GM12878 (cell line): Measurements from ENCODE around the gene BRIX1. TPM values are rescaled to one million over a fixed set of nuclear protein-coding genes. Genes with fewer than 3 reads are reported as not detected.
A peak's percentile ranks its signal among the peaks of the same experiment; 100 is the strongest.

Experiments used
- ATAC-seq: fragments of 200-7000 bp; cut with Tn5 transposase; 3 replicates; pipeline ENCODE4 v1.9.1; 2020; ENCODE audit warnings: mild to moderate bottlenecking, moderate library complexity
- BruUV-seq: library from RNA; stranded (reverse); fragments of 400-500 nt; replicated peaks from 2 replicates; lab custom pipeline; 2021; lab: Mats Ljungman, UMichigan
- CTCF ChIA-PET: fragments of 300-600 bp; sonication (Branson Sonifier 250); formaldehyde crosslinking; extraction: SDS; loops from one replicate; lab custom pipeline; 2021; ENCODE audit warnings: inconsistent platforms; lab: Yijun Ruan, JAX
- POLR2A ChIA-PET: fragments of 350-600 bp; formaldehyde crosslinking; extraction: SDS; loops from one replicate; lab custom pipeline; 2021; ENCODE audit warnings: inconsistent platforms; lab: Charles Lee
- RAD21 ChIA-PET: fragments of 300-600 bp; sonication (Branson Sonifier 250); formaldehyde crosslinking; loops from one replicate; lab custom pipeline; 2023; ENCODE audit warnings: antibody characterized with exemption; ENCODE audit not compliant: unreplicated experiment; lab: Charles Lee
- SMC1A ChIA-PET: fragments of 300-600 bp; sonication (Branson Sonifier 250); formaldehyde crosslinking; loops from one replicate; lab custom pipeline; 2023; ENCODE audit not compliant: unreplicated experiment, uncharacterized antibody; lab: Charles Lee
- DNase-seq: peaks from one replicate; pipeline ENCODE4 v3.0.0-alpha.2; 2011; ENCODE audit warnings: low read depth, low spot score
- FAIRE-seq: peaks from 3 replicates; lab custom pipeline; 2011; peaks lifted over from hg19 to GRCh38; lab: Jason Lieb, UNC
- H2AFZ ChIP-seq: 2 replicates; pipeline ENCODE4 v1.6.0; 2011; ENCODE audit warnings: low read depth, low read length, control low read depth; ENCODE audit not compliant: control insufficient read depth
- H3K27ac ChIP-seq: 2 replicates; pipeline ENCODE4 v1.5.1; 2011; ENCODE audit warnings: control low read depth; ENCODE audit not compliant: control insufficient read depth, insufficient read depth
- H3K27me3 ChIP-seq, 2 experiments: replicated peaks in 1 of 2; 2 replicates each; pipeline versions ENCODE4 v1.6.0 to v1.6.1; 2011; ENCODE audit warnings: low read length in 1 of 2; ENCODE audit not compliant: control insufficient read depth in 2 of 2, insufficient read depth in 2 of 2
- H3K36me3 ChIP-seq, 2 experiments: 2 replicates each; pipeline ENCODE4 v1.5.1; 2011; ENCODE audit warnings: low read length in 1 of 2; ENCODE audit not compliant: control insufficient read depth in 2 of 2, insufficient read depth in 2 of 2
- H3K4me1 ChIP-seq: 2 replicates; pipeline ENCODE4 v1.6.1; 2011; ENCODE audit warnings: mild to moderate bottlenecking, low read length, moderate library complexity, mixed read lengths; ENCODE audit not compliant: control insufficient read depth, insufficient read depth
- H3K4me2 ChIP-seq: 2 replicates; pipeline ENCODE4 v1.6.0; 2011; ENCODE audit warnings: control low read depth; ENCODE audit not compliant: control insufficient read depth, insufficient read depth
- H3K4me3 ChIP-seq: fragments of 200-600 bp; sonication (generic); 2 replicates; pipeline ENCODE4 v1.5.1; 2016
- H3K79me2 ChIP-seq: 2 replicates; pipeline ENCODE4 v1.6.0; 2011; ENCODE audit warnings: low read length; ENCODE audit not compliant: control insufficient read depth, insufficient read depth
- H3K9ac ChIP-seq: 2 replicates; pipeline ENCODE4 v1.8.0; 2011; ENCODE audit warnings: low read length, control low read depth, mixed read lengths; ENCODE audit not compliant: control insufficient read depth, insufficient read depth
- H3K9me3 ChIP-seq: replicated peaks from 3 replicates; pipeline ENCODE4 v1.5.1; 2011; ENCODE audit warnings: mild to moderate bottlenecking, low read length; ENCODE audit not compliant: control insufficient read depth, insufficient read depth
- H4K20me1 ChIP-seq: 2 replicates; pipeline ENCODE4 v1.6.0; 2011; ENCODE audit not compliant: control insufficient read depth, insufficient read depth
- BCL11A ChIP-seq: IDR thresholded peaks from 2 replicates; pipeline ENCODE4 v1.6.1; 2011; ENCODE audit warnings: low read depth, low read length
- CHD2 ChIP-seq: IDR thresholded peaks from 2 replicates; pipeline ENCODE4 v1.6.1; 2011; ENCODE audit warnings: low read depth, low read length, improper control_type of control experiment, borderline replicate concordance
- HCFC1 ChIP-seq: fragments of 150-350 bp; IDR thresholded peaks from 2 replicates; pipeline ENCODE4 v1.6.1; 2014; ENCODE audit warnings: low read length
- HDAC6 ChIP-seq: fragments of 200-600 bp; sonication (generic); IDR thresholded peaks from one replicate; pipeline ENCODE4 v1.8.0; 2017; ENCODE audit warnings: antibody characterized with exemption; ENCODE audit not compliant: unreplicated experiment
- JUNB ChIP-seq: IDR thresholded peaks from 2 replicates; pipeline ENCODE4 v1.6.1; 2016; ENCODE audit warnings: antibody characterized with exemption, mild to moderate bottlenecking
- JUND ChIP-seq: IDR thresholded peaks from 2 replicates; pipeline ENCODE4 v1.6.1; 2012; ENCODE audit warnings: low read depth, mild to moderate bottlenecking, low read length, improper control_type of control experiment, moderate library complexity
- LARP7 ChIP-seq: fragments of 450-650 bp; IDR thresholded peaks from 2 replicates; pipeline ENCODE4 v1.6.1; 2017; ENCODE audit warnings: mild to moderate bottlenecking
- PML ChIP-seq: IDR thresholded peaks from 2 replicates; pipeline ENCODE4 v1.6.1; 2012; ENCODE audit warnings: low read length, inconsistent platforms
- RFX5 ChIP-seq: IDR thresholded peaks from 2 replicates; pipeline ENCODE4 v1.6.1; 2011; ENCODE audit warnings: low read depth, low read length, improper control_type of control experiment
- RUNX3 ChIP-seq: IDR thresholded peaks from 2 replicates; pipeline ENCODE4 v1.6.1; 2012; ENCODE audit warnings: low read length, inconsistent platforms
- WRNIP1 ChIP-seq: IDR thresholded peaks from 2 replicates; pipeline ENCODE4 v1.6.1; 2011; ENCODE audit warnings: low read depth, low read length, improper control_type of control experiment, borderline replicate concordance
- YY1 ChIP-seq: IDR thresholded peaks from 2 replicates; pipeline ENCODE4 v1.6.1; 2011; ENCODE audit warnings: low read depth, mild to moderate bottlenecking, low read length
- WGBS: methylation state at CpG from one replicate; pipeline ENCODE4 v1.1.6; 2016; ENCODE audit warnings: low lambda C conversion rate; ENCODE audit not compliant: insufficient replicate concordance, insufficient coverage; ENCODE audit errors: missing lambda C conversion rate; 5-methylcytosine and 5-hydroxymethylcytosine counted together
- in situ Hi-C: fragments of 300-500 bp; cut with MboI; formaldehyde crosslinking; loops from 9 replicates; pipeline ENCODE4 v1.14.3; 2018; ENCODE audit warnings: mixed read lengths
- intact Hi-C: fragments of 100-400 bp; cut with micrococcal nuclease; formaldehyde crosslinking; loops from one replicate; pipeline ENCODE4 v1.14.2; 2022; ENCODE audit not compliant: unreplicated experiment
- polyA plus RNA-seq, 11 experiments: library from polyadenylated mRNA; depleted of rRNA in 4 of 11; unstranded in 6 of 11; stranded (reverse) in 5 of 11; fragments of >200 nt; fragmentation: Nextera tagmentation in 4 of 11; fragmentation: Illumina TruSeq in 1 of 11; extraction: Ambion mirVana in 4 of 11; extraction: Trizol in 1 of 11; gene quantifications; 1 replicate in 1 of 11; 2 replicates in 10 of 11; pipeline versions ENCODE4 v1.2.1 to v1.2.3, GENCODE V29; 2011 to 2016; ENCODE audit warnings: inconsistent platforms in 2 of 11, missing spikeins in 2 of 11, low read depth in 1 of 11
- total RNA-seq, 4 experiments: library from RNA; depleted of rRNA in 3 of 4; stranded (reverse); fragments of >200 nt in 3 of 4; fragmentation: Illumina TruSeq in 1 of 4; extraction: Trizol in 1 of 4; gene quantifications; 2 replicates each; pipeline versions ENCODE4 v1.2.1 to v1.2.3, GENCODE V29; 2013 to 2021
- TF ChIP-seq, protein P1 (sequence below): IDR thresholded peaks from 2 replicates; pipeline ENCODE4 v1.6.1; 2012; ENCODE audit warnings: low read length, inconsistent platforms
- TF ChIP-seq, protein P2 (sequence below): fragments of 450-650 bp; IDR thresholded peaks from 2 replicates; pipeline ENCODE4 v1.6.1; 2017; ENCODE audit warnings: mild to moderate bottlenecking, moderate library complexity

The BRIX1 gene
- total and polyA plus RNA-seq, 10 of the 15 experiments (the other 5 are each of a cell fraction or from before 2014, with no cell fraction given), result 48.3 to 119 (median 78.9) TPM

- Histone ChIP-seq H2AFZ (no peak overlapping the region), H3K79me2 (peaks cover 17% of the 10 kb centered on the region), H3K36me3 (peaks cover 0 to 27% of the 10 kb centered on the region in 2 experiments; a peak in 3 of 4 replicates), H3K27ac (no peak overlapping the region; the same call in 1 of the 2 replicates), H3K4me3 (no peak overlapping the region), H3K4me1 (no peaks in the 10 kb centered on the region; the same call in 1 of the 2 replicates), H3K27me3 (no peaks in the 10 kb centered on the region), H4K20me1 (no peaks in the 10 kb centered on the region), H3K9me3 (no peaks in the 10 kb centered on the region), H3K9ac (no peak overlapping the region), H3K4me2 (no peak overlapping the region)
- BruUV-seq, result no TSS peak
- FAIRE-seq (no peak), ATAC-seq (peak; percentile 85), DNase-seq (no peak)
- SMC1A ChIA-PET, result interaction anchor here (0.6 to 1.1 kb wide), 3 partner anchors 9 to 80 kb away, joined by 3 read pairs; partner anchors contain the start of genes BRIX1 and RAD1
- TF ChIP-seq JUNB (peak; percentile 84), HCFC1 (no peak), YY1 (0 out of 2 replicates have a peak, but pooled peaks have one; percentile 36), CHD2 (no peak), JUND (peak; percentile 46; the same call in 1 of the 2 replicates), HDAC6 (no peak), PML (no peak), RFX5 (no peak), WRNIP1 (no peak), RUNX3 (peak; percentile 76), LARP7 (no peak), BCL11A (0 out of 2 replicates have a peak, but pooled peaks have one; percentile 34)
- TF ChIP-seq, protein P1, sequence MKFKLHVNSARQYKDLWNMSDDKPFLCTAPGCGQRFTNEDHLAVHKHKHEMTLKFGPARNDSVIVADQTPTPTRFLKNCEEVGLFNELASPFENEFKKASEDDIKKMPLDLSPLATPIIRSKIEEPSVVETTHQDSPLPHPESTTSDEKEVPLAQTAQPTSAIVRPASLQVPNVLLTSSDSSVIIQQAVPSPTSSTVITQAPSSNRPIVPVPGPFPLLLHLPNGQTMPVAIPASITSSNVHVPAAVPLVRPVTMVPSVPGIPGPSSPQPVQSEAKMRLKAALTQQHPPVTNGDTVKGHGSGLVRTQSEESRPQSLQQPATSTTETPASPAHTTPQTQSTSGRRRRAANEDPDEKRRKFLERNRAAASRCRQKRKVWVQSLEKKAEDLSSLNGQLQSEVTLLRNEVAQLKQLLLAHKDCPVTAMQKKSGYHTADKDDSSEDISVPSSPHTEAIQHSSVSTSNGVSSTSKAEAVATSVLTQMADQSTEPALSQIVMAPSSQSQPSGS, result peak; percentile 20; the same call in 1 of the 2 replicates
- TF ChIP-seq, protein P2, sequence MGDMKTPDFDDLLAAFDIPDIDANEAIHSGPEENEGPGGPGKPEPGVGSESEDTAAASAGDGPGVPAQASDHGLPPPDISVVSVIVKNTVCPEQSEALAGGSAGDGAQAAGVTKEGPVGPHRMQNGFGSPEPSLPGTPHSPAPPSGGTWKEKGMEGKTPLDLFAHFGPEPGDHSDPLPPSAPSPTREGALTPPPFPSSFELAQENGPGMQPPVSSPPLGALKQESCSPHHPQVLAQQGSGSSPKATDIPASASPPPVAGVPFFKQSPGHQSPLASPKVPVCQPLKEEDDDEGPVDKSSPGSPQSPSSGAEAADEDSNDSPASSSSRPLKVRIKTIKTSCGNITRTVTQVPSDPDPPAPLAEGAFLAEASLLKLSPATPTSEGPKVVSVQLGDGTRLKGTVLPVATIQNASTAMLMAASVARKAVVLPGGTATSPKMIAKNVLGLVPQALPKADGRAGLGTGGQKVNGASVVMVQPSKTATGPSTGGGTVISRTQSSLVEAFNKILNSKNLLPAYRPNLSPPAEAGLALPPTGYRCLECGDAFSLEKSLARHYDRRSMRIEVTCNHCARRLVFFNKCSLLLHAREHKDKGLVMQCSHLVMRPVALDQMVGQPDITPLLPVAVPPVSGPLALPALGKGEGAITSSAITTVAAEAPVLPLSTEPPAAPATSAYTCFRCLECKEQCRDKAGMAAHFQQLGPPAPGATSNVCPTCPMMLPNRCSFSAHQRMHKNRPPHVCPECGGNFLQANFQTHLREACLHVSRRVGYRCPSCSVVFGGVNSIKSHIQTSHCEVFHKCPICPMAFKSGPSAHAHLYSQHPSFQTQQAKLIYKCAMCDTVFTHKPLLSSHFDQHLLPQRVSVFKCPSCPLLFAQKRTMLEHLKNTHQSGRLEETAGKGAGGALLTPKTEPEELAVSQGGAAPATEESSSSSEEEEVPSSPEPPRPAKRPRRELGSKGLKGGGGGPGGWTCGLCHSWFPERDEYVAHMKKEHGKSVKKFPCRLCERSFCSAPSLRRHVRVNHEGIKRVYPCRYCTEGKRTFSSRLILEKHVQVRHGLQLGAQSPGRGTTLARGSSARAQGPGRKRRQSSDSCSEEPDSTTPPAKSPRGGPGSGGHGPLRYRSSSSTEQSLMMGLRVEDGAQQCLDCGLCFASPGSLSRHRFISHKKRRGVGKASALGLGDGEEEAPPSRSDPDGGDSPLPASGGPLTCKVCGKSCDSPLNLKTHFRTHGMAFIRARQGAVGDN, result no peak
- in situ Hi-C loops, result loop anchor here (25.0 kb wide), 2 partner anchors 437 to 912 kb away; partner anchors contain the start of gene AMACR
- 52% methylated on average over 3 of the region's 3 CpGs for WGBS
- POLR2A ChIA-PET, result no interaction called here
- CTCF ChIA-PET, result interaction anchor here (0.9 to 2.3 kb wide), 4 partner anchors 20 to 103 kb away, joined by 3 to 8 read pairs (median 4); no protein-coding TSS in a partner anchor
- intact Hi-C loops, result loop anchor here (10.0 kb wide), 1 partner anchor 1231 kb away; the partner anchor contains the start of genes LMBRD2 and SKP2
- RAD21 ChIA-PET, result interaction anchor here (1.0 to 2.0 kb wide), 2 partner anchors 9 to 24 kb away, joined by 3 to 8 read pairs; partner anchors contain the start of genes BRIX1 and RAD1
These were observed 8.4 kb downstream of the BRIX1 start for GRCh38 chr5:34923694-34924461.
